HG03039 (cell line): ENCODE measurements around the gene CUL4A.
"Not testable (repeated sequence)": the region's sequence is repeated elsewhere in the genome, so short reads cannot be mapped to it uniquely, and the experiment has no call there.

Source experiments
- ATAC-seq: cut with Tn5 transposase; IDR thresholded peaks from one replicate; pipeline ENCODE4 v1.9.1; 2021; ENCODE audit warnings: mild to moderate bottlenecking, moderate library complexity; ENCODE audit not compliant: unreplicated experiment

CUL4A gene

DNA sequence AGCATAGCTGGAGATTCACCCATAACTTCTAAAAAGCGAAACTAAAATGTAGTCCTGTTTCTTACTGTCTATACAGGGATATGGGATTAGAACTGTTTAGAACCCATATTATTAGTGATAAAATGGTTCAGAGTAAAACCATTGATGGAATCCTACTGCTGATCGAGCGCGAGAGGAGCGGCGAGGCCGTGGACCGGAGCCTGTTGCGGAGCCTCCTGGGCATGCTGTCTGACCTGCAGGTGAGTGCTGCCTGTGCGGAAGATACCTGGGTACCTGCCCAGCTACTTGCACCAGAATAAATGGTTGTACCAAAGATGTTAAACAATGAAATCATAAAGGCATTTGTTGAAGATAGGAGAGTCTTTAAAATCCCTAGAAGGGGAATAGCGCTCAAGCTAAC, 23.7 kb downstream of the CUL4A start:
- no peak for ATAC-seq

DNA sequence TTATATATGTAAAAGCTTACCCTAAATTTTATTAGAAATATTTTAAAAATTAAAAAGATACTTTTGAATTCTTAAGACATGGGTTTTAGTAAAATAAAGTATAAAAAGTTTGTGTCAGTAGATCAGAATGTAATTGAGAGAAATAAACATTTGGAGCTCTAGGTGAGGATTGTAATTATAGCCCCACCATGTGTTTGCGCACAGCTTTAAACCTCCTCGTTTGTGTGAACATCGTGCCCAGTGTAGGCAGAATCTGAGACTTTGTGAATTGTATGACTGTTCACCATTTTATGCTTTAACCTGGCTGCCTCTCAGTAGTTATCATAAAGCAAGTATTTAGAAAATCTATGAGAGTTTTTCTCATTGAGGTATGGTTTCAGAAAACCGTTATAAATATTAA, 29.1 kb downstream of the CUL4A start:
- no peak for ATAC-seq

DNA sequence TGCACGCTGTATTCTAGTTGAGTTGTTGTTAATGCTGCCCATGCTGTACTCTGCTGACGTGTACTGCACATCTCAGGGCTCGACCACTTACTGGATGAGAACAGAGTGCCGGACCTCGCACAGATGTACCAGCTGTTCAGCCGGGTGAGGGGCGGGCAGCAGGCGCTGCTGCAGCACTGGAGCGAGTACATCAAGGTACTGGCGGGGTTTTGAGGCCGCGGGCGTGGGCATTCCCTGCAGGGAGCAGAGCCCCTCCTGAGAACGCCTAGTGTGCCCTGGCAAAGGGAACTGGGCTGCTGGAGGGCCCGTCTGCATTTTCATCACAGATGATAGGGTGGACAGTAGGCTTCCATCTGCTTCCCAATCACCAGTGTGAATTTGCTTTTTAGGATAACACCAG, 29.9 kb downstream of the CUL4A start:
- no peak for ATAC-seq

DNA sequence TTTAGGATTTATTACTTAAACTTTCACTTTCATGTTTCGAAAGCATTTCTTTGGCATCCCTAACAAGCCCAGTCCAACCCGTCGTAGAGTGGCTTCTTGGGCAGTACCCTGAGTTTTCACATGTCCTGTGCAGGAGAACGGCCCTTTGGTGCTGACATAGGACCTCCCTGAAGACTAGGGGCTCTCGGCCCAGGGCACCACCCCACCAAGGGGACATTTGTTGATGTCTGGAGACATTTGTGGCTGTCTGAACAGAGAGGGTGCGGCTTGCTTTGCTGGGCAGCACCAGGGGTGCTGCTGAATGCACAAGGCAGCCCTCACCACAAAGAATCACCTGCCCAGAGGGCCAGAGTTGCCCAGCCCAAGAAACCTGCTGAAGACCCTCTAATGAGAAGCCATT, 30.6 kb downstream of the CUL4A start:
- no peak for ATAC-seq

DNA sequence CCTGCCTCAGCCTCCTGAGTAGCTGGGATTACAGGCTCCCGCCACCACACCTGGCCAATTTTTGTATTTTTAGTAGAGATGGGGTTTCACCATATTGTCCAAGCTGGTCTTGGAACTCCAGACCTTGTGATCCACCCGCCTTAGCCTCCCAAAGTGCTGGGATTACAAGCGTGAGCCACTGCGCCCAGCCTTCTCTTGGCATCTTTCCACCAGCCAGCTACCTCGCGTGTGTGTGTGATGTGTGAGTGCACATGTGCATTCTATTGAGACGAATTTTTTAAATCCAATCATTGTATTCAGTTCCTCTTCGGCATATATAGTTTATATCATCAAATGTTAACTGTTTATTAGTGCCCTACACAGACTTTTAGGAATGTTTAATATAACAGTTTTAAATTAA, 32.2 kb downstream of the CUL4A start:
- not testable (repeated sequence) for ATAC-seq

DNA sequence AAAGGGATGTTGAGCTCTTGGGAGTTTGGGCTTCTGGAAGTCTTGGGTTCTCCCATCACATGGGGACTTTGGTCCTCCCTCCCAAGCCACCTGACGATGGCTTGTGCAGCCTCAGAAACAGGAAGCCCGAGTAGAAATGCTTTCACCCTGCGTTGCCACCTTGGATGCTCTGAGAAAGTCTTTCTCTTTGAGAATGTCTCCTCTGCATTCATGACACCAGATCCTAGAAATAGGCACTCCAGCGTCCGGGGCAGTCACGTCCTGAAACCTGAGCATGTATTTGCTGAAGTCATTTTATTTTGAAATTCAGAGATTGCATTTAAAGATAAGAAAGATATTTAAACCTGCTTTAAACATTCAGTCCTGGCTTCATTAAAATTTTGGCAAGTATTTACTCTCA, 34.4 kb downstream of the CUL4A start:
- no peak for ATAC-seq

DNA sequence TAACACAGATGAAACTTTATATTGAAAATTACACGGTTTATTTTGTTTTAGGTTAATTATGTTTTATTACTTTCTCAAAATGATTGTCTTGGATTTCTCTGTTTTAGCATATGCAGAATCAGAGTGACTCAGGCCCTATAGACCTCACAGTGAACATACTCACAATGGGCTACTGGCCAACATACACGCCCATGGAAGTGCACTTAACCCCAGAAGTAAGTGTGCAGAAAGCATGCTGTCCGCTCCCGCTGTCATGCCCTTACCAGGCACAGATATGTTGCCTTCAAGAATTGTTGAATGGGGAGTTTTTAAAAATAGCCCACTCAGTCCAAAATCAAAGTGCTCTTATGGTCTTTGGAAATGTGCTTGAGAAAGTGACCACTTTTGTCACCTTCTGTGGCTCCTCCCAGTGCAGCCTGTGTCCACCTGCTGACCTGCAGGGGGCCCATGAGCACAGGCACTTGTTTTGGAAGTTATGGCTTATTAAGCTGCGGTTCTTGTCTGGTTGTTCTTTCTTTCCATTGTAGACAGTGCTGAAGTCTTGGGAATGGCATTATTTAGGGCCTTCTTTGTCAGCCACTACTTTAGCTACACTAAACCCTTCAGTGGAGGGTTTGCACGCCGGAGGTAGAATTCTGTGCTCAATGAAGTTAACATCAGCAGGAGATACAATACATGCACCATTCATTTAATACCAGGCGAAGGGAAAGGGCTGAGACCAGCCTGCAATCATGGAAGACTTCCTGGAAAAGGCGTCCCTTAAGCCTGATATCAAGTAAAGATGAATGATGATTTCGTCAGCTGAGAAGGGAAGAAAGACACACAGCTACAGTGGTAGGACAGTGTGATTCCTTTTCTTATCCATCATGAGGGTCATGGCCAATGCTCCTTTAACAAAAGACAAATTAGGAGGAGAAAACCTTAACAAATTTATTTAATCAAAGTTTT, 36.7 kb downstream of the CUL4A start:
- ATAC-seq: no peak

DNA sequence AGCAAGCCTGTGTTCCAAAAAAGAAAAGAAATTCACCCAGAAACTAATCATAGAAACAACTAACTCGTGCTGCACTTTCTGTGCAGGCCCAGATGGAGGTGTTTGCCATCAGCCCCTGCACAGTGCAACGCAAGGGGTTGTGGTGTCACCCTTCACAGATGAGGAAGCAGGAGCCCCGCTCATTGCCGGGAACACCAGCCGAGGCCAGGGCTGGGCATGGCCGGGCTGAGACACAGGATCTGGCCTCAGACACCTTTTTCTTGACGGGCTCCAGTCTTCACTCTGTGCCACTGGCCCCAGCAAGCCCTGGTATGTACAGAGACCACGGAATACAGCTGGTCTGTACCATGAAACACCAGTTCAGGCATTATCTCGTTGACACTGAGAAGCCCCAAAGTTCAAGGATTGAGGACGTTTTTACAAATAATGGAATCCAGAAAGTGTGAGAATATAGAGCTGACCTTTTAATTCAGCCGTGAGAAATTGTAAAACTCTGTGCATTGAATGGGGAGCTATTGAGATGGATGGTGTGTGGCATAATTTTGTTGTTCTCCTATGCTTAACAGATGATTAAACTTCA, 43.2 kb downstream of the CUL4A start:
- ATAC-seq: no peak

DNA sequence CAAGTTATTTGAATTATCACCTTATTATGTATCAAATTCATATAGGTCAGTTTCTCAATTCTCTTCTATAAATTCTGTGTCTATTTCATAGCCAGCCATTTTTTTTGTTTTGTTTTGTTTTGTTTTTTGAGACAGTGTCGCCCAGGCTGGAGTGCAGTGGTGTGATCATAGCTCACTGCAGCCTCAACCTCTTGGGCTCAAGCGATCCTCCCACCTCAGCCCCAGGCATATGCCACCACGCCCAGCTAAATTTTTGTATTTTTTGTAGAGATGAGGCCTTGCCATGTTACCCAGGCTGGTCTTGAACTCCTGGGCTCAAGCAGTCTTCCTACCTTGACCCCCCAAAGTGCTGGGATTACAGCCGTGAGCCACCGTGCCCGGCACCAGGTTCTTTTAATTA, 48.5 kb downstream of the CUL4A start:
- not testable (repeated sequence) for ATAC-seq

DNA sequence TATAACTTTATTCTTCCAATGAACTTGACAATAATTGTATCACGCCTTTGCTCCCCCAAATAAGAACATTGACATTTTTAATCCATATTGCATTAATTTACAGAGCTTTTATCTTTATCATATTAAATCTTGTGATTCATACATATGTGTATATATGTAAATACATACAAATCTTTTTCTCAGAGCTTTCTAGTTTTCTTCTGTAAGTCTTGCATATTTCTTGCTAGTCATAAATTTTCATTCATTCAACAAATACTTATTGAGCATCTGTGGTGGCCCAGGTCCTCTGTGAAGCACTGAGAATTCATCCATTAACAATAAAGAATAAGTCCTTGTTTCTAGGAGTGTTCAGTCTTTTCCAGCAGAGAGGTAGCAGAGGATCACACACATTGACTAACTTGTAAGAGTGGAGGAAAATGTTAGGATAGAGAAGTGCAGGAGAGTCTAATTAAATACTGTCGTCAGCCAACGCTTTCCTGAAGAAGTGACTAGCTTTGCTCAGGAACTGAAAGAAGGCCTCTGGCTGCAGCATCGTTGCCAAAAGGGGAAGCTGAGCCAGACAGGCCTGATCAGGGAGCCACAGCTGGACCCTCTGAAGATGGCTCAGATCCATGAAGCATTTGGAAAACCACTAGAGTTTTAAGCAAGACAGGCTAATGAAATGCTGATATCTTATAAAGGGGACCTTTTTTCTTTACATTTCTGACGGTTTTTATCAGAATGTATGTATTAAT, 49.1 kb downstream of the CUL4A start:
- ATAC-seq: no peak

DNA sequence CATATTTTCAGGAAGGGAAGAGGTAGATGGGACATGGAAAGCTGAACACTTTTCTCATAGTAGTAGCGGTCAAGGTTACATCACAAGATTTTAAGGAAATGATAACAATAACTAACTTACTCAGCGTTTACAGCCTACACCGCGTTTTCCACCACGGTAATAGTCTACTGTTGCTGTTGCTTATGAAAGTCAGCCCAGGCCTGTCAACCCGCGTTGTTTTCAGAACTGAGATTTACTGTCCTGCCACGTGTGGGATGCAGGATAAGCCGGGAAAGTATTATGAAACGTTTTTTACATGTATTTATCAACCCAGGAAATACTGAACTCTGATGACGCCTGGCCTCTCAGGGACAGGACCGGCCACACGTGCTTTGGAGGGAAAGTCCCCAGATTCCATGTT, 51.6 kb downstream of the CUL4A start:
- no peak for ATAC-seq

DNA sequence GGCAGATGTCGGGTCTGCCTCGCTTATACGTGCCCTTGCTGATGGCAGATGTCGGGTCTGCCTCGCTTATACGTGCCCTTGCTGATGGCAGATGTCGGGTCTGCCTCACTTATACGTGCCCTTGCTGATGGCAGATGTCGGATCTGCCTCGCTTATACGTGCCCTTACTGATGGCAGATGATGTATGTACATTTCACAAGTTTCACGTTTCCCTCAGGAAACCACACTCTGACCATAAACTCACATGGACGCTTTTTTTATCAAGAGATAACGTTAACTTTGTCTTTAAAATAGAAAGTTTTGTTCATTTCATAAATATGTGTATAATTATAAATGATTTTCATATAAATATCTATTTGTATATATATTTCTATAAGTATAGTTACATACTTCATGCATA, 53.6 kb downstream of the CUL4A start:
- not testable (repeated sequence) for ATAC-seq

DNA sequence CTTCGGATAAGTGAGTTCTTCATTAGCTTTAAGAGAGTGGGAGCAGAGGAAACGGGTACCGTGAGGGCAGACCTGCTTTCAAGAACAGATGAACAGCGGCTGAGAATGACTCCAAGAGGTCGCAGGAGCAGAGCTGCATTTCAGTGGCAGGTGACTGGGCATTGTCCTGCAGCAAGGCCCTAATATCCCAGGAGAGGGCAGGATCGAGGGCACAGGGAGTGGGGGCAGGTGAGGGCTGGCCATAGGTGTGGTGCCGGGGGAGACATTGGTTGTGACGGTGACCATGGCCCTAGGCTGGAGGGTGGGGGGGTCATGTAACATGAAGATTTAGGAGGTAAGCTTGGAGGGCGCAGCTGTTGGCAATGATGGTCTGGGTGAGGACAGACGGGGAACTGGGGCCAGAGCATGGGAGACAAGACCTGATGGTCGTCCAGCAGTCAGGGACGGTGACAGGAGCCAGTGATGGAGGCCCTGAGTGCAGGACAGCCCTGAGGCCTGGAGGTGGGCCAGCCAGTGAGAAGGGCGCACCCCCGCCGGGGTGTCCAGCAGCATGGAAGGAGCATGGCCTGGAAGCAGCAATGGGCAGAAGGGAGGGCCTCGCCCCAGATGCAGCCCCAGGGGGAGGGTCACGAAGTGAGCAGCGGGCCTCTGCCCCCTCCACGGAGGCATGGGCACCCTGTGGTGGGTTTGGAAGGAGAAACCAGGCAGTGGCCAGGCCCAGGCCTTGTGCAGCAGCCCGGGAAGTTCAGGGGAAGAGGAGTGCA, 58.4 kb downstream of the CUL4A start:
- no peak for ATAC-seq

DNA sequence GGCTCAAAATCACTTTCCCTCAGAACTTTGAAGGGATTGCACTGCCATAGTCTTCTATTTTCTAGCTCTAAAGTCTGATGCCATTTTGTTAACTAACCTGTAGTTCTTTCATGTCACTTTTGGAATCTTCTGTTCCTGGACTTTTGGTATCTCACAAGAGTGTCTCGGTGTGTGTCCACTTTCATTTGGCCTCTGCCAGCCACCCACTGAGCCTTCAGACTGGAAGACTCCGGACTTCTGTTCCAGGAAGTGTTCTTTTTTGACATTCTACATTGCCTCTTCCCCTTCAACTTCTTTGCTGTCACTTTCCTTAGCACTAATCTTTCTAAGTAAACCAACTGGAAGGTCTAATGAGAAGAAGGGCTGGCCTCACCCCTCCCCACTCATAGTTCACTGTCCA, 62.6 kb downstream of the CUL4A start:
- no peak for ATAC-seq

DNA sequence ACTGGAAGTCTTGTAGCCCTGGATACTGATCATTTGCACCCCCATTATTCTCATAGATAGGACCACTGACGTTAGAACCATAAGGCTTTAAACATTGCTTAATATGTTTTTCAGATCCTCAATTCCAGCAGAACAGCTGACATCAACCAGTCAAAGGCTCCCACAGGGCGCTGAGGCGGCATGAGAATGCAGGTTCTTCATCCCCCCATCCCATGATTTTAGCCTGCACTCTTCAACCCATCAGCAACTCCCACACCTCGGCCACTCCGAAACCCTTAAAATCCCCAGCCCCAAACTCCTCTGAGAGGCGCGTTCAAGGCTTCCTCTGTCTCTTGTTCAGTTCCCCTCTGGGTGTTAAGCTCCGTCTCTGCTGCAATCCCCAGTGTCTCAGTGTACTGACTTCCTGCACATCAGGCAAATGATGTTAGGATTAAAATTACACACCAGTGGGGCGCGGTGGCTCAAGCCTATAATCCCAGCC, 63.3 kb downstream of the CUL4A start:
- no peak for ATAC-seq

DNA sequence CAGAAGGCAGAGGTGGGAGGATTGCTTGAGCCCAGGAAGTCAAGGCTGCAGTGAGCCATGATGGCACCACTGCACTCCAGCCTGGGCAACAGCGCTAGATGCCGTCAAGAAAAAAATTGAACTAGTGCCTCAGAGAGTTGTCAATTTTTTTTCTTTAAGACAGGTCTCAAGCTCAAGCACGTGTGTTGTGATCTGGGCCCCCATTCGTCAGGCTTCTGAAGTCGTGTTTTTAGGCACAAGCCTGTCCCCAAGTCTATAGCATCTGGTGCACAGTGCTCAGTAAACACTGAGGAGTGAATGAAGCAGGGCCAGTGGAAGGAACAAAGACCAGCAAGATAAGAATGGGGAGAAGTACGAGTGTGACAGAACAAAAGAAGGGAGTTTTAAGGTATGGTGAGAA, 63.9 kb downstream of the CUL4A start:
- ATAC-seq: no peak

DNA sequence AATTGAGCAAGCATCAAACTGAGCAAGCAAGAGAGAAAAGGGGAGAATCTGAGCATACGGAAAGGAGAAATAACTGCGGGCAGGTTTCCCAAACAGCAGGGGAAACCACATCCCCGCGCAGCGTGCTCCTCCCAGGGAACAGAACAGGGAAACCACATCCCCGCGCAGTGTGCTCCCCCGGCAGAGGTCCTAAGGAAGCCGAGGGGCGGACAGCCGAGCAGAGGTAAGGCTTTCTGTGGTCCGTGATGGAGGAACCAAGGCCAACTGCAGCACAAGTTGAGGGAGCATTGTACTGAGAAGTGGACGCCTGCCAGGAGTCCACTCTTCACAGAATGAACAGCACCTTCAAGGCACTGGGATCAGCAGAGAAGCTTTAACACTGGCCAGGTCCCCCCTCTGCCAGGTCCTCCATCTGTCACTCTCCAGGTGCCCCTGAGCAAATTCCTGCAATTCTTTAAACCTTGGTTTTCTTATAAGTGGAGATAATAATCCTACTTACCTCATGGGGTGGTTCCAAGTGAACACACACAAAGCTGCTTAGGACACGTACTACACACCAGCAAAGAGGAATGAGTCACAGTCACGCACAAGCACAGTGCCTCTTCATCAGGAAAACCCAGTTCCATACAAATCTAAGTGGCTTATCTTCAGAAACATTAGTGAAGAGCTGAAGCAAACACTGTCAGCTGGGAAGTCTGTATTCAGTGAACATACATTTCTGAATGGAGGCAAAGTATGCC, 64.6 kb downstream of the CUL4A start:
- ATAC-seq: no peak

DNA sequence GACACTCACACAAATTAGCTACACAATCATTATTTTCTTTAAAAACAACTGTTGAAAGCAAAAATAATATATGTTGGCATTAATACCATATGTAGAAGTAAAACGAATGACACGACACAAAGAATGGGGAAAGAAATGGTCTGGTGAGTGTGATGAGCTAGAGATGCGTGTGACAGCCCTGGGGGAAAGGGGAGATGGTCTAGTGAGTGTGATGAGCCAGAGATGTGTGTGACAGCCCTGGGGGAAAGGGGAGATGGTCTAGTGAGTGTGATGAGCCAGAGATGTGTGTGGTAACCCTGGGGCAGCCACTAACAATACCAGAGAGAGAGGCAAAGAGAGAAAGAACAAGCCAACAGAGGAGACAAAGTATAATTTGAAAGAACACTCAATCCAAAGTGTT, 65.3 kb downstream of the CUL4A start:
- ATAC-seq: no peak

DNA sequence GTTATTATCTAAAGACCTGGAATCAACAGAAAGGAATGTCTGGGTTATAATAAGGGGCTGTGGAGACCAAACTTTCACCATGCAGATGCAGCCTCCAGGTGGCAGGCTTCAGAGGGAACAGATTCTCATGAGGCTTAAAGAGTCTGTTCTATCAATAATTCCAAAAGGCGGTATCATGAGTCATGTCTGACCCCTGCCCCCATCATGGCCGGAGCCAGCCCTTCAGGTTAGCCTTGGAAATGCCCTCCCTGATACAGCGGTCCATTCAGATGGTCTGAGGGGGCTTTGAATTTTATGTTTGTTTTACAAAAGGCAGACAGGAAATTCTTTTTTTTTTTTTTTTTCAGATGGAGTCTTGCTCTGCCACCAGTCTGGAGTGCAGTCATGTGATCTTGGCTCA, 66.0 kb downstream of the CUL4A start:
- ATAC-seq: no peak

DNA sequence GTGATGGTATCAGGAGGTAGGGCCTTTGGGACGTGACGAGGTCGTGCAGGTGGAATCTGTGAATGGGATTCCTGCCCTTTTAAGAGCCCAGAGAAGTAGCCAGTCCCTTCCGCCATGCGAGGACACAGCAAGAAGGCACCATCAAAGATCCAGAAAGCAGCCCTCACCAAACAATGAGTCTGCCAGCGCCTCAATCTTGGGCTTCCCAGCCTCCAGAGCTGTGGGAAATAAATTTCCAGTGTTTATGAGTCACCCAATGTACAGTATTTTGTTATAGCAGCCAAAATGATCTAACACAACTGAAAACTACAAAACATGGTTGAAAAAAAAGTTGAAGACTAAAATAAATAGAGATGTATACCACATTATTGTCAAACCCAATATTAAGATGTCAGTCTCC, 70.7 kb downstream of the CUL4A start:
- no peak for ATAC-seq
